ENCODE data around the gene MAD2L1BP. TPM values are rescaled to one million over a fixed set of nuclear protein-coding genes. Genes with fewer than 3 reads are reported as not detected.
A peak's percentile ranks its signal among the peaks of the same experiment; 100 is the strongest.
"Not testable (repeated sequence)": the region's sequence is repeated elsewhere in the genome, so short reads cannot be mapped to it uniquely, and the experiment has no call there.

MAD2L1BP gene
- total RNA-seq, 1 donor from 2014 or later: 90.4 TPM

- DNase-seq: peak; percentile 75
Observed at GRCh38 chr6:43627008-43627825, 8.4 kb upstream of the MAD2L1BP start.

- peak; percentile 72 for DNase-seq
Observed at GRCh38 chr6:43628393-43629103, 7.1 kb upstream of the MAD2L1BP start.

GRCh38 chr6:43629104-43629504 is 6.5 kb upstream of the MAD2L1BP start, which contains the start of gene GTPBP2:
Gene GTPBP2, minus strand, starts transcription at chr6:43629264. Its CDS starts 102 bp downstream, at chr6:43629162.
- DNase-seq: peak; percentile 100

- DNase-seq: peak; percentile 99
Observed at GRCh38 chr6:43629505-43630300, 5.9 kb upstream of the MAD2L1BP start.

- DNase-seq: no peak
Observed at GRCh38 chr6:43630980-43631619, 4.5 kb upstream of the MAD2L1BP start.

- not testable (repeated sequence) for DNase-seq
Observed at GRCh38 chr6:43633002-43633401, 2.6 kb upstream of the MAD2L1BP start.

- no peak for DNase-seq
Observed at GRCh38 chr6:43634702-43635303, 837 bp upstream of the MAD2L1BP start.

- DNase-seq: peak; percentile 40
Observed at GRCh38 chr6:43636308-43636659, 644 bp downstream of the MAD2L1BP start.

- no peak for DNase-seq
Observed at GRCh38 chr6:43639984-43640800, 4.6 kb downstream of the MAD2L1BP start.

- DNase-seq: peak; percentile 82
Observed at GRCh38 chr6:43644940-43645612, 9.4 kb downstream of the MAD2L1BP start, which contains the start of gene RSPH9. Gene RSPH9, plus strand, starts transcription at chr6:43645036. Its CDS starts 63 bp downstream, at chr6:43645099.

- no peak for DNase-seq
Observed at GRCh38 chr6:43645613-43645964, 9.9 kb downstream of the MAD2L1BP start.

GRCh38 chr6:43647613-43648012 is 12.0 kb downstream of the MAD2L1BP start:
- no peak for DNase-seq

GRCh38 chr6:43648248-43648647 is 12.6 kb downstream of the MAD2L1BP start:
- no peak for DNase-seq

GRCh38 chr6:43652822-43653221 is 17.2 kb downstream of the MAD2L1BP start:
- not testable (repeated sequence) for DNase-seq

- DNase-seq: no peak
Observed at GRCh38 chr6:43657221-43657802, 21.7 kb downstream of the MAD2L1BP start.

GRCh38 chr6:43658161-43658560 is 22.5 kb downstream of the MAD2L1BP start:
- DNase-seq: no peak

GRCh38 chr6:43662948-43663347 is 27.3 kb downstream of the MAD2L1BP start:
- DNase-seq: not testable (repeated sequence)

- DNase-seq: no peak
Observed at GRCh38 chr6:43665376-43665775, 29.7 kb downstream of the MAD2L1BP start.

- DNase-seq: peak; percentile 63
Observed at GRCh38 chr6:43666196-43666920, 30.7 kb downstream of the MAD2L1BP start.
